Astrocyte (in vitro differentiated cells and primary cell): ENCODE measurements around the gene NXF1. TPM values are rescaled to one million over a fixed set of nuclear protein-coding genes. Genes with fewer than 3 reads are reported as not detected.
"Not testable (repeated sequence)": the region's sequence is repeated elsewhere in the genome, so short reads cannot be mapped to it uniquely, and the experiment has no call there.

Experiments
- DNase-seq: peaks from one replicate; pipeline ENCODE4 v3.0.0-alpha.2; 2010; ENCODE audit warnings: low read depth
- FAIRE-seq: peaks from 2 replicates; lab custom pipeline; 2011; peaks lifted over from hg19 to GRCh38; lab: Jason Lieb, UNC
- H2AFZ ChIP-seq: 2 replicates; pipeline ENCODE4 v1.6.0; 2012; ENCODE audit warnings: low read depth, low read length, inconsistent platforms
- H3K27ac ChIP-seq: 2 replicates; pipeline ENCODE4 v1.5.1; 2011; ENCODE audit warnings: low read depth, low read length, inconsistent platforms
- H3K27me3 ChIP-seq: 2 replicates; pipeline ENCODE4 v1.6.0; 2011; ENCODE audit warnings: low read length, inconsistent platforms; ENCODE audit not compliant: insufficient read depth
- H3K36me3 ChIP-seq: 2 replicates; pipeline ENCODE4 v1.5.1; 2011; ENCODE audit warnings: low read length, inconsistent platforms; ENCODE audit not compliant: insufficient read depth
- H3K4me1 ChIP-seq: 2 replicates; pipeline ENCODE4 v1.5.1; 2011; ENCODE audit warnings: low read length, inconsistent platforms; ENCODE audit not compliant: insufficient read depth
- H3K4me2 ChIP-seq: 2 replicates; pipeline ENCODE4 v1.6.0; 2012; ENCODE audit warnings: low read length, inconsistent platforms
- H3K4me3 ChIP-seq: 2 replicates; pipeline ENCODE4 v1.5.1; 2011; ENCODE audit warnings: low read depth, mild to moderate bottlenecking, low read length, inconsistent platforms; ENCODE audit not compliant: insufficient read depth
- H3K79me2 ChIP-seq: 2 replicates; pipeline ENCODE4 v1.6.0; 2012; ENCODE audit warnings: mild to moderate bottlenecking, low read length, inconsistent platforms; ENCODE audit not compliant: insufficient read depth
- H3K9ac ChIP-seq: 2 replicates; pipeline ENCODE4 v1.6.0; 2012; ENCODE audit warnings: mild to moderate bottlenecking, low read length, inconsistent platforms
- H3K9me3 ChIP-seq: 2 replicates; pipeline ENCODE4 v1.5.1; 2012; ENCODE audit warnings: low read depth, mild to moderate bottlenecking, low read length, inconsistent platforms; ENCODE audit not compliant: insufficient read depth
- H4K20me1 ChIP-seq: 2 replicates; pipeline ENCODE4 v1.6.0; 2012; ENCODE audit warnings: low read length, inconsistent platforms; ENCODE audit not compliant: insufficient read depth
- H3K27ac Mint-ChIP-seq: one replicate; pipeline ENCODE4 v1.8.0; 2021; ENCODE audit warnings: mild to moderate bottlenecking, mixed read lengths; ENCODE audit not compliant: unreplicated experiment
- H3K27me3 Mint-ChIP-seq: one replicate; pipeline ENCODE4 v1.8.0; 2021; ENCODE audit warnings: low read depth, mixed read lengths; ENCODE audit not compliant: unreplicated experiment
- H3K36me3 Mint-ChIP-seq: one replicate; pipeline ENCODE4 v1.8.0; 2021; ENCODE audit warnings: low read depth, mixed read lengths; ENCODE audit not compliant: unreplicated experiment
- H3K4me1 Mint-ChIP-seq: one replicate; pipeline ENCODE4 v1.8.0; 2021; ENCODE audit warnings: low read depth, mixed read lengths; ENCODE audit not compliant: unreplicated experiment
- H3K4me3 Mint-ChIP-seq: one replicate; pipeline ENCODE4 v1.8.0; 2021; ENCODE audit warnings: mild to moderate bottlenecking, moderate library complexity, mixed read lengths; ENCODE audit not compliant: unreplicated experiment
- H3K9me3 Mint-ChIP-seq: one replicate; pipeline ENCODE4 v1.8.0; 2021; ENCODE audit warnings: mild to moderate bottlenecking, mixed read lengths; ENCODE audit not compliant: unreplicated experiment
- EZH2 ChIP-seq: IDR thresholded peaks from 2 replicates; pipeline ENCODE4 v1.6.1; 2012; ENCODE audit warnings: mild to moderate bottlenecking, low read length, inconsistent platforms; ENCODE audit not compliant: insufficient read depth
- total RNA-seq: library from RNA; stranded (reverse); gene quantifications from 2 replicates; pipeline ENCODE4 v1.2.1, GENCODE V29; 2021
- TF ChIP-seq, protein P1 (sequence below): IDR thresholded peaks from 2 replicates; pipeline ENCODE4 v1.5.1; 2011; ENCODE audit warnings: low read depth, mild to moderate bottlenecking, inconsistent platforms, low read length, moderate library complexity; ENCODE audit not compliant: insufficient read depth

Gene NXF1
- total RNA-seq, 1 donor from 2014 or later: 55.9 TPM

DNA sequence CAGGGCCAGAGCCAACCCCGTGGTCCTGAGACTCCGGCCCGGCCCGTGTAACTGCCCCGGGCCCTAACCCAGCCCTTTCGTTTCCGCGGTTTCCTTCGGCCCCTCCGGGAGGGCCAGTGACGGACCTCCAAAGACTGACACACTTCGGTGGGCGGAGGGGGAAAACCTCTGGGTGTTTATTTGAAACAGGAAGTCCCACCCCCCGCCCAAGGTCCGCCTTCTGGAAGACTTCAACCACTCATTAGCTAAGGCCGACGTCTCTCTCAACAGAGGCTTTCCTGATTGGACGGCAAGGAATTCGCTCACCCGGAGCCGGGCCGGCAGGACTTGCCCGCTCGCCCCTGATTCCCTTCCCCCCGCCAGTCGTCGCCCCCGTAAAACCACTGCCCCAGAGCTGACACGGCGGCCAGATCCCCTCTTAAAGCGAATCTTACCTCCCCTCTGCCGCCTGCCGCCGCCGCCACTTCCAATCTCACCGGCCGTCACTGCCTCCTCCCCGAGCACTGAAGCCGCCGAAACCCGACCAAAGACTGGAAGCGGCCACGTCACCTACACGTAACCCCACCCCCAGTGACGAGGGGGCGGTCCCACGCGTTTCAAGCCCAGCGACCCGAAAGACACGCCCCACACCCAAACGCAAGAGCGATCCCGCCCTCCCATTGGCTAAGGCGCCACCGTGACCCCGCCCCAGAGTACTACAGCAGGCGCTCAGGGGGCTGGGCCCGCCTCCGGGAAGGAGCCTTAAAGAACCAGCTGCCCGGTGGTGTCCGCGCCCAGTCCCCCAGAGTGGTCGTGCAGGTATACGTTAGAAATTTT is 26.5 kb upstream of the NXF1 start, which contains the start of gene STX5:
STX5 (minus strand) TSS at position 532 of the 816 bp plus-strand sequence. CDS start 808 bp downstream, outside the sequence.
- peak within 1 kb of the TSS; percentile 100 for H3K27ac Mint-ChIP-seq
- Histone ChIP-seq H3K9me3 (no peaks in the 10 kb centered on the region), H3K36me3 (peaks cover 33% of the 10 kb centered on the region), H3K9ac (peak within 1 kb of the TSS; percentile 94), H3K27ac (peak within 1 kb of the TSS; percentile 98), H2AFZ (peak within 1 kb of the TSS; percentile 66), H3K4me3 (peak within 1 kb of the TSS; percentile 75), H3K4me2 (peak within 1 kb of the TSS; percentile 94), H3K4me1 (peaks cover 20% of the 10 kb centered on the region), H4K20me1 (peaks cover 69% of the 10 kb centered on the region), H3K27me3 (no peaks in the 10 kb centered on the region), H3K79me2 (peaks cover 86% of the 10 kb centered on the region)
- DNase-seq (peak; percentile 97), FAIRE-seq (no peak)
- TF ChIP-seq EZH2: no peak
- TF ChIP-seq, protein P1, sequence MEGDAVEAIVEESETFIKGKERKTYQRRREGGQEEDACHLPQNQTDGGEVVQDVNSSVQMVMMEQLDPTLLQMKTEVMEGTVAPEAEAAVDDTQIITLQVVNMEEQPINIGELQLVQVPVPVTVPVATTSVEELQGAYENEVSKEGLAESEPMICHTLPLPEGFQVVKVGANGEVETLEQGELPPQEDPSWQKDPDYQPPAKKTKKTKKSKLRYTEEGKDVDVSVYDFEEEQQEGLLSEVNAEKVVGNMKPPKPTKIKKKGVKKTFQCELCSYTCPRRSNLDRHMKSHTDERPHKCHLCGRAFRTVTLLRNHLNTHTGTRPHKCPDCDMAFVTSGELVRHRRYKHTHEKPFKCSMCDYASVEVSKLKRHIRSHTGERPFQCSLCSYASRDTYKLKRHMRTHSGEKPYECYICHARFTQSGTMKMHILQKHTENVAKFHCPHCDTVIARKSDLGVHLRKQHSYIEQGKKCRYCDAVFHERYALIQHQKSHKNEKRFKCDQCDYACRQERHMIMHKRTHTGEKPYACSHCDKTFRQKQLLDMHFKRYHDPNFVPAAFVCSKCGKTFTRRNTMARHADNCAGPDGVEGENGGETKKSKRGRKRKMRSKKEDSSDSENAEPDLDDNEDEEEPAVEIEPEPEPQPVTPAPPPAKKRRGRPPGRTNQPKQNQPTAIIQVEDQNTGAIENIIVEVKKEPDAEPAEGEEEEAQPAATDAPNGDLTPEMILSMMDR: no peak
- no peaks in the 10 kb centered on the region for H3K27me3 Mint-ChIP-seq
- H3K4me1 Mint-ChIP-seq: peaks cover 5% of the 10 kb centered on the region
- H3K9me3 Mint-ChIP-seq: no peaks in the 10 kb centered on the region
- H3K4me3 Mint-ChIP-seq: peak within 1 kb of the TSS; percentile 98
- peaks cover 22% of the 10 kb centered on the region for H3K36me3 Mint-ChIP-seq

GRCh38 chr11:62830904-62831519 is 25.8 kb upstream of the NXF1 start:
- peak overlapping the region; percentile 94 for H3K9ac ChIP-seq
- Mint-ChIP-seq H3K27ac (peak overlapping the region; percentile 100), H3K4me1 (peaks cover 5% of the 10 kb centered on the region), H3K36me3 (peaks cover 18% of the 10 kb centered on the region), H3K9me3 (no peaks in the 10 kb centered on the region), H3K27me3 (no peaks in the 10 kb centered on the region), H3K4me3 (peak overlapping the region; percentile 98)
- H3K4me3 ChIP-seq: peak overlapping the region; percentile 75
- peak overlapping the region; percentile 94 for H3K4me2 ChIP-seq
- DNase-seq (peak; percentile 48), FAIRE-seq (no peak)
- H3K27ac ChIP-seq: peak overlapping the region; percentile 98
- H3K9me3 ChIP-seq: no peaks in the 10 kb centered on the region
- H2AFZ ChIP-seq: peak overlapping the region; percentile 46
- TF ChIP-seq, protein P1: no peak
- TF ChIP-seq EZH2: no peak
- peaks cover 29% of the 10 kb centered on the region for H3K36me3 ChIP-seq
- H3K27me3 ChIP-seq: no peaks in the 10 kb centered on the region
- H3K4me1 ChIP-seq: peaks cover 20% of the 10 kb centered on the region
- H4K20me1 ChIP-seq: peaks cover 65% of the 10 kb centered on the region
- peaks cover 81% of the 10 kb centered on the region for H3K79me2 ChIP-seq

GRCh38 chr11:62828130-62828529 is 22.9 kb upstream of the NXF1 start:
- H4K20me1 ChIP-seq: peaks cover 55% of the 10 kb centered on the region
- not testable (repeated sequence) for FAIRE-seq, H3K27me3 ChIP-seq

More at GRCh38 chr11:62828130-62828529, 22.9 kb upstream of the NXF1 start:
- H3K9me3 ChIP-seq, H3K27ac ChIP-seq, H3K4me3 Mint-ChIP-seq, H3K27me3 Mint-ChIP-seq, DNase-seq, H3K27ac Mint-ChIP-seq, H3K9ac ChIP-seq, H3K9me3 Mint-ChIP-seq, H2AFZ ChIP-seq, H3K4me1 Mint-ChIP-seq, H3K4me3 ChIP-seq, H3K4me2 ChIP-seq: not testable (repeated sequence)
- H3K36me3 Mint-ChIP-seq: peaks cover 14% of the 10 kb centered on the region
- H3K79me2 ChIP-seq: peaks cover 55% of the 10 kb centered on the region
- H3K36me3 ChIP-seq: peaks cover 39% of the 10 kb centered on the region
- peaks cover 13% of the 10 kb centered on the region for H3K4me1 ChIP-seq
